GM23338 (cell line): ENCODE results near the gene GET4.

Experiments
- CREB1 ChIP-seq: fragments of 250-450 bp; sonication (Bioruptor Pico); IDR thresholded peaks from 2 replicates; pipeline ENCODE4 v1.5.0; 2020; ENCODE audit warnings: low read depth, mild to moderate bottlenecking, moderate library complexity
- EZH2 ChIP-seq: fragments of 200-600 bp; sonication (generic); IDR thresholded peaks from one replicate; pipeline ENCODE4 v1.8.0; 2017; ENCODE audit warnings: antibody characterized with exemption, mild to moderate bottlenecking, low read depth; ENCODE audit not compliant: unreplicated experiment
- EZH2phosphoT487 ChIP-seq: fragments of 200-600 bp; sonication (generic); IDR thresholded peaks from one replicate; pipeline ENCODE4 v1.8.1; 2018; ENCODE audit warnings: antibody characterized with exemption; ENCODE audit not compliant: unreplicated experiment
- JUNB ChIP-seq: IDR thresholded peaks from one replicate; pipeline ENCODE4 v1.6.1; 2016; ENCODE audit warnings: antibody characterized with exemption; ENCODE audit not compliant: unreplicated experiment
- POLR2AphosphoS5 ChIP-seq: IDR thresholded peaks from 2 replicates; pipeline ENCODE4 v1.6.1; 2016; ENCODE audit warnings: antibody characterized with exemption, low read depth
- STAT1 ChIP-seq: IDR thresholded peaks from one replicate; pipeline ENCODE4 v1.6.1; 2016; ENCODE audit warnings: antibody characterized with exemption; ENCODE audit not compliant: unreplicated experiment
- ZNF114 ChIP-seq: fragments of 250-450 bp; sonication (Bioruptor Pico); IDR thresholded peaks from 2 replicates; pipeline ENCODE4 v1.5.0; 2020; ENCODE audit warnings: mild to moderate bottlenecking, moderate library complexity
- ZNF331 ChIP-seq: fragments of 250-450 bp; sonication (Bioruptor Pico); IDR thresholded peaks from 2 replicates; pipeline ENCODE4 v1.5.0; 2020; ENCODE audit warnings: low read depth, mild to moderate bottlenecking, moderate library complexity
- TF ChIP-seq, protein P1 (sequence below), 2 experiments: fragments of 200-600 bp in 1 of 2; sonication (generic) in 1 of 2; conservative IDR thresholded peaks; 2 replicates each; pipeline versions ENCODE4 v1.5.1 to v1.6.1; 2016 to 2017; ENCODE audit warnings: antibody characterized with exemption in 2 of 2, low read depth in 2 of 2, mild to moderate bottlenecking in 2 of 2, moderate library complexity in 1 of 2
- TF ChIP-seq, protein P2 (sequence below): IDR thresholded peaks from one replicate; pipeline ENCODE4 v1.6.1; 2018; ENCODE audit warnings: antibody characterized with exemption; ENCODE audit not compliant: unreplicated experiment
- TF ChIP-seq, protein P3 (sequence below): IDR thresholded peaks from 2 replicates; pipeline ENCODE4 v1.6.1; 2016; ENCODE audit warnings: antibody characterized with exemption

DNA sequence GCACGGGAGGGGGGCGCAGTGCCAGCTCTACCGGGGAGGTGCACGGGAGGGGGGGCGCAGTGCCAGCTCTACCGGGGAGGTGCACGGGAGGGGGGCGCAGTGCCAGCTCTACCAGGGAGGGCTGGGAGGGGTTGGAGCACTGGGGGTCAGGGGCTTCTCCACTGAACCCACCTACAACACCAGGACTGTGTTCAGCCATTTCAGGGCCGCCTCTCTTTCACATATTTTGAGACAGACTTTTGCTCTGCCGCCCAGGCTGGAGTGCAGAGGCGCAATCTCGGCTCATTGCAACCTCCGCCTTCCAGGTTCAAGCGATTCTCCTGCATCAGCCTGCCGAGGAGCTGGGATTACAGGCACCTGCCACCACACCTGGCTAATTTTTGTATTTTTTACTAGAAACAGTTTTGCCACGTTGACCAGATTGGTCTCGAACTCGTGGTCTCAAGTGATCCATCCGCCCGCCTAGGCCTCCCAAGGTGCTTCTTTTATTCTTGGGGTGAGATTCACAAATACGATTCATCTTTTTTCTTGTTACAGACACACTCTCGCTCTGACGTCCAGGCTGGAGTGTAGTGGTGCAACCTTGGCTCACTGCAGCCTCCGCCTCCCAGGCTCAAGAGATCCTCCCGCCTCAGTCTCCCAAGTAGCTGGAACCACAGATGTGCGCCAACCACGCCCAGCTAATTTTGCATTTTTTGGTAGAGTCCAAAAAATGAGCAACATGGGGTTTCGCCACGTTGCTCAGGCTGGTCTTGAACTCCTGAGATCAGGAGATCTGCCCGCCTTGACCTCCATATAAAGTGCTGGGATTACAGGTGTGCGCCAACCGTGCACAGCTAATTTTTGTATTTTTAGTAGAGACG lies 41.1 kb downstream of the GET4 start:
- TF ChIP-seq, protein P1, sequence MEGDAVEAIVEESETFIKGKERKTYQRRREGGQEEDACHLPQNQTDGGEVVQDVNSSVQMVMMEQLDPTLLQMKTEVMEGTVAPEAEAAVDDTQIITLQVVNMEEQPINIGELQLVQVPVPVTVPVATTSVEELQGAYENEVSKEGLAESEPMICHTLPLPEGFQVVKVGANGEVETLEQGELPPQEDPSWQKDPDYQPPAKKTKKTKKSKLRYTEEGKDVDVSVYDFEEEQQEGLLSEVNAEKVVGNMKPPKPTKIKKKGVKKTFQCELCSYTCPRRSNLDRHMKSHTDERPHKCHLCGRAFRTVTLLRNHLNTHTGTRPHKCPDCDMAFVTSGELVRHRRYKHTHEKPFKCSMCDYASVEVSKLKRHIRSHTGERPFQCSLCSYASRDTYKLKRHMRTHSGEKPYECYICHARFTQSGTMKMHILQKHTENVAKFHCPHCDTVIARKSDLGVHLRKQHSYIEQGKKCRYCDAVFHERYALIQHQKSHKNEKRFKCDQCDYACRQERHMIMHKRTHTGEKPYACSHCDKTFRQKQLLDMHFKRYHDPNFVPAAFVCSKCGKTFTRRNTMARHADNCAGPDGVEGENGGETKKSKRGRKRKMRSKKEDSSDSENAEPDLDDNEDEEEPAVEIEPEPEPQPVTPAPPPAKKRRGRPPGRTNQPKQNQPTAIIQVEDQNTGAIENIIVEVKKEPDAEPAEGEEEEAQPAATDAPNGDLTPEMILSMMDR (conservative IDR thresholded peaks at IDR 0.05; ENCODE audit: low read depth in 2 of 2): no peak
- no peak for TF ChIP-seq CREB1 (CRISPR knock-in tag)
- TF ChIP-seq POLR2AphosphoS5: no peak
- TF ChIP-seq JUNB: no peak
- no peak for TF ChIP-seq EZH2phosphoT487
- TF ChIP-seq EZH2: no peak
- TF ChIP-seq, protein P2, sequence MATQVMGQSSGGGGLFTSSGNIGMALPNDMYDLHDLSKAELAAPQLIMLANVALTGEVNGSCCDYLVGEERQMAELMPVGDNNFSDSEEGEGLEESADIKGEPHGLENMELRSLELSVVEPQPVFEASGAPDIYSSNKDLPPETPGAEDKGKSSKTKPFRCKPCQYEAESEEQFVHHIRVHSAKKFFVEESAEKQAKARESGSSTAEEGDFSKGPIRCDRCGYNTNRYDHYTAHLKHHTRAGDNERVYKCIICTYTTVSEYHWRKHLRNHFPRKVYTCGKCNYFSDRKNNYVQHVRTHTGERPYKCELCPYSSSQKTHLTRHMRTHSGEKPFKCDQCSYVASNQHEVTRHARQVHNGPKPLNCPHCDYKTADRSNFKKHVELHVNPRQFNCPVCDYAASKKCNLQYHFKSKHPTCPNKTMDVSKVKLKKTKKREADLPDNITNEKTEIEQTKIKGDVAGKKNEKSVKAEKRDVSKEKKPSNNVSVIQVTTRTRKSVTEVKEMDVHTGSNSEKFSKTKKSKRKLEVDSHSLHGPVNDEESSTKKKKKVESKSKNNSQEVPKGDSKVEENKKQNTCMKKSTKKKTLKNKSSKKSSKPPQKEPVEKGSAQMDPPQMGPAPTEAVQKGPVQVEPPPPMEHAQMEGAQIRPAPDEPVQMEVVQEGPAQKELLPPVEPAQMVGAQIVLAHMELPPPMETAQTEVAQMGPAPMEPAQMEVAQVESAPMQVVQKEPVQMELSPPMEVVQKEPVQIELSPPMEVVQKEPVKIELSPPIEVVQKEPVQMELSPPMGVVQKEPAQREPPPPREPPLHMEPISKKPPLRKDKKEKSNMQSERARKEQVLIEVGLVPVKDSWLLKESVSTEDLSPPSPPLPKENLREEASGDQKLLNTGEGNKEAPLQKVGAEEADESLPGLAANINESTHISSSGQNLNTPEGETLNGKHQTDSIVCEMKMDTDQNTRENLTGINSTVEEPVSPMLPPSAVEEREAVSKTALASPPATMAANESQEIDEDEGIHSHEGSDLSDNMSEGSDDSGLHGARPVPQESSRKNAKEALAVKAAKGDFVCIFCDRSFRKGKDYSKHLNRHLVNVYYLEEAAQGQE: no peak
- TF ChIP-seq, protein P3, sequence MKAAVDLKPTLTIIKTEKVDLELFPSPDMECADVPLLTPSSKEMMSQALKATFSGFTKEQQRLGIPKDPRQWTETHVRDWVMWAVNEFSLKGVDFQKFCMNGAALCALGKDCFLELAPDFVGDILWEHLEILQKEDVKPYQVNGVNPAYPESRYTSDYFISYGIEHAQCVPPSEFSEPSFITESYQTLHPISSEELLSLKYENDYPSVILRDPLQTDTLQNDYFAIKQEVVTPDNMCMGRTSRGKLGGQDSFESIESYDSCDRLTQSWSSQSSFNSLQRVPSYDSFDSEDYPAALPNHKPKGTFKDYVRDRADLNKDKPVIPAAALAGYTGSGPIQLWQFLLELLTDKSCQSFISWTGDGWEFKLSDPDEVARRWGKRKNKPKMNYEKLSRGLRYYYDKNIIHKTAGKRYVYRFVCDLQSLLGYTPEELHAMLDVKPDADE: no peak
- TF ChIP-seq ZNF114 (CRISPR knock-in tag): no peak
- no peak for TF ChIP-seq STAT1
- TF ChIP-seq ZNF331: no peak
